WERI-Rb-1 (cell line): ENCODE measurements around the gene NRXN3.

Experiments
- DNase-seq: peaks from one replicate; pipeline ENCODE4 v3.0.0-alpha.2; 2020
- H3K27ac ChIP-seq: fragments of 250-450 bp; sonication (Bioruptor Pico); 2 replicates; pipeline ENCODE4 v1.5.1; 2020; ENCODE audit warnings: mild to moderate bottlenecking, moderate library complexity
- H3K27me3 ChIP-seq: fragments of 250-450 bp; sonication (Bioruptor Pico); 2 replicates; pipeline ENCODE4 v1.5.1; 2021; ENCODE audit warnings: mild to moderate bottlenecking, low read depth, moderate library complexity; ENCODE audit not compliant: insufficient read depth, severe bottlenecking
- H3K36me3 ChIP-seq: fragments of 250-450 bp; sonication (Bioruptor Pico); 2 replicates; pipeline ENCODE4 v1.5.1; 2020; ENCODE audit warnings: mild to moderate bottlenecking, moderate library complexity
- H3K4me3 ChIP-seq: 2 replicates; pipeline ENCODE4 v1.5.1; 2011; ENCODE audit warnings: low read depth, mild to moderate bottlenecking, control low read depth, low read length
- H3K9me3 ChIP-seq: fragments of 250-450 bp; sonication (Bioruptor Pico); 2 replicates; pipeline ENCODE4 v1.5.1; 2021; ENCODE audit warnings: mild to moderate bottlenecking, moderate library complexity; ENCODE audit not compliant: severe bottlenecking
- TF ChIP-seq, protein P1 (sequence below): IDR thresholded peaks from 2 replicates; pipeline ENCODE4 v1.5.1; 2011; ENCODE audit warnings: low read depth, mild to moderate bottlenecking, control low read depth, inconsistent platforms, low read length

The NRXN3 gene

DNA sequence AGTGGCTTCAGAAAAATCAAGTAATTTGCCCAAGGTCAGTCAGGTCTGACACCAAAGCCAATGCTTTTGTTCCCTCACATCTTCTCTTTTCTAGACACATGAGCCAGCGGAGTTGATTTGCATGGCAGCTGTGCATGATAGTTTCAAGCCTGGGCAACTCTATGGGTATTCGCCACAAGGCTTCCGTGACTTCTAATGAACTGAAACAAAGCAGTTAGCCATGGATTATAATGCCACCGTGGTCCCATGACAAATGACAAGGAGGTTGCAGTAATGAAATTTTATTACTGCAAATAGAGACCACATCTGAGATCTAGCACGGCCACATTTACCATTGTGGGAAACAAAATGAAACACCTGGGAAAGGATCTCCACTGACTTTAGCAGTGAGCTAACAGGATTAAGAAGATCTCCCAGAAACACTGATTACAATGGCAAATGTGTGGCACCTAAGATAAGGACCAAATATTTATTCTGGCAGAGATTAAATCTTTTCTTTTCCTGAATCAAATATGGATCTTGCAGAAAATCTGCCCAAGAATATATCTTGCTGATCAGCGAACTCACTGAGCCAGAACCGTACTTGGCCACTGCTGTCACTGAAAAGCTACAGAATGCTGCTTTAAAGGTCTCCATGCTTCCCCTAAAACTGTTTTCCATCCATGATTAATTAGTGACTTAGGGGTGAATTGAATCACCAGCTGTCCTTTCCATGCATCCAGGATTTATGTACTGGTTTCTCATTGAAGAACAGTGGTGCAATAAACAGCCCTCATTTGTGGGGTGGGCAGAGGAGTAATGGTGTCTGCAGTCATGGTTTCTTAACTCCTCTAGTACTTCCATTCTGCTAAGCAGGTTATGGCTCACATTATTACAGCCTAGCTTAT is 1490.1 kb downstream of the NRXN3 start:
- DNase-seq, result peak; percentile 30
- TF ChIP-seq, protein P1, sequence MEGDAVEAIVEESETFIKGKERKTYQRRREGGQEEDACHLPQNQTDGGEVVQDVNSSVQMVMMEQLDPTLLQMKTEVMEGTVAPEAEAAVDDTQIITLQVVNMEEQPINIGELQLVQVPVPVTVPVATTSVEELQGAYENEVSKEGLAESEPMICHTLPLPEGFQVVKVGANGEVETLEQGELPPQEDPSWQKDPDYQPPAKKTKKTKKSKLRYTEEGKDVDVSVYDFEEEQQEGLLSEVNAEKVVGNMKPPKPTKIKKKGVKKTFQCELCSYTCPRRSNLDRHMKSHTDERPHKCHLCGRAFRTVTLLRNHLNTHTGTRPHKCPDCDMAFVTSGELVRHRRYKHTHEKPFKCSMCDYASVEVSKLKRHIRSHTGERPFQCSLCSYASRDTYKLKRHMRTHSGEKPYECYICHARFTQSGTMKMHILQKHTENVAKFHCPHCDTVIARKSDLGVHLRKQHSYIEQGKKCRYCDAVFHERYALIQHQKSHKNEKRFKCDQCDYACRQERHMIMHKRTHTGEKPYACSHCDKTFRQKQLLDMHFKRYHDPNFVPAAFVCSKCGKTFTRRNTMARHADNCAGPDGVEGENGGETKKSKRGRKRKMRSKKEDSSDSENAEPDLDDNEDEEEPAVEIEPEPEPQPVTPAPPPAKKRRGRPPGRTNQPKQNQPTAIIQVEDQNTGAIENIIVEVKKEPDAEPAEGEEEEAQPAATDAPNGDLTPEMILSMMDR, result no peak
- Histone ChIP-seq H3K27me3 (no peaks in the 10 kb centered on the region), H3K9me3 (no peaks in the 10 kb centered on the region), H3K27ac (peak overlapping the region; percentile 23), H3K36me3 (no peaks in the 10 kb centered on the region), H3K4me3 (no peak overlapping the region)

DNA sequence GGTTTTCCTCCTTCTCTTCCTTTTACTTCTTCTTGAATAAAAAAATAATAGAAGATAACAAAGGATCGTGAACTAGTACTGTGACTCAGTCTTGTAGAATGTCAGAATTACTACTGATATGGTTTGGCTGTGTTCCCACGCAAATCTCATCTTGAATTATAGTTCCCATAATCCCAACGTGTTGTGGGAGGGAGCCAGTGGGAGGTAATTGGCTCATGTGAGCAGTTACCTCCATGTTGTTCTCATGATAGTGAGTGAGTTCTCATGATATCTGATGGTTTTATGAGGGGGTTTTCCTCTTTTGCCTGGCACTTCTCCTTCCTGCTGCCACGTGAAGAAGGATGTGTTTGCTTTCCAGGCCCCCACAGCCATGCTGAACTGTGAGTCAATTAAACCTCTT is 1491.6 kb downstream of the NRXN3 start:
- Histone ChIP-seq H3K27ac (no peak overlapping the region), H3K4me3 (no peak overlapping the region), H3K9me3 (no peaks in the 10 kb centered on the region), H3K27me3 (no peaks in the 10 kb centered on the region), H3K36me3 (no peaks in the 10 kb centered on the region)
- TF ChIP-seq, protein P1, result no peak
- DNase-seq, result no peak

DNA sequence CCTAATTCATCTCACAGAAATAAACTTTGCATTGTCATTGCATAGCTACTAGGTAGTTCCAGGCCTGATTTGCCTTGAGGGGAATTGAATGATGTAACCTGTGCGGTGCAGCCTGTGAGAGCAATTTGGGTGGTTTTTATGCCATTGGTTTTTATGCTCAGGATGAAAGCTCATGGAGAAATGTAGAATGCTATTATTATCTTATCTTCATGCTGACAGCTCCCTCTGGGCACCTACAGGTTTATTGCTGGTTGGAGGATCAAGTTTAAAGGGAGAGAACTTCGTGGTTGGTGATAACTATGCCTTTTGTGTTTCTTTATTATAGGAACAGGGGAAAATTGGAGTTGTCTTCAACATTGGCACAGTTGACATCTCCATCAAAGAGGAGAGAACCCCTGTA is 1493.3 kb downstream of the NRXN3 start:
- Histone ChIP-seq H3K27me3 (no peaks in the 10 kb centered on the region), H3K4me3 (no peak overlapping the region), H3K36me3 (no peaks in the 10 kb centered on the region), H3K9me3 (no peaks in the 10 kb centered on the region), H3K27ac (no peak overlapping the region)
- DNase-seq, result no peak
- TF ChIP-seq, protein P1, result no peak

DNA sequence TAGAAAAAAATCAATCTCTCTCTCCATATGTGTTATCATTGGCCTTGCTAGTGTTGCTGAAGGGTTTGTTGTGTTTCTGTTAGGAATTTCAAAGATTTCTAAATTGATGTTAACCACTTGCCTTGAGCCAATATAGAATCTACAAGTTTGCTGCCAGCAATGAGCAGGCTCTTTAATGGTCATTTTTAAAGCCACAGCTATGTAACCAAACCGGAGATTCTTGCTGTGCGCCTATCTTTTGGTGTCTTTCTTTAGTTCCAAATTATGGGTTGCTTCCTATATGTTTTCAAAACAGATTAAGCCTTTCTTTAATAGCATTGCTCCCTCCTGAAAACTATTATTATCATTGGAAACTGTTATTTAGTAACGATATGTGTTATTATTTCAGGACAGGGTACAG is 1495.4 kb downstream of the NRXN3 start:
- Histone ChIP-seq H3K4me3 (no peak overlapping the region), H3K27me3 (no peaks in the 10 kb centered on the region), H3K36me3 (no peaks in the 10 kb centered on the region), H3K9me3 (no peaks in the 10 kb centered on the region), H3K27ac (no peak overlapping the region)
- TF ChIP-seq, protein P1, result no peak
- DNase-seq, result no peak

DNA sequence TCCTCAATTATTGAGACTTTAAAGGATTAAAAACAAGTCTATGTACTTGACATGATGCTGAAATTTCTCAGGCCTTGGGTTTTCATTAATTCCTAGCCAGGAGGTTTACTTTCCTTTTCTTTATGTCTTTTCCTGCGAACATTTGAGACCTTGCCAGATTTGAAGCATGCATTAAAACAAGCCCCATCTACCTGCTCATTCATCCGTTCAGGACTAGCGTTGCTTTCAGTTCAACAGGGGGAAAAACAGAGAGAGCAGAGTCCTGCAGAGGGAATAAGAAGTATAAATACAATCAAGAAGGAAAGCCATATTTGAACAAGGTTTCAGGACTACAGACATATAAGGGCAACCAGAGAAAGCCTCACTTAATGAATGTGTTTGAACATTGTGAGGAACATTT is 1498.8 kb downstream of the NRXN3 start:
- no peak overlapping the region for H3K27ac ChIP-seq
- no peak overlapping the region for H3K4me3 ChIP-seq
- H3K27me3 ChIP-seq, result no peaks in the 10 kb centered on the region
- DNase-seq, result no peak
- no peaks in the 10 kb centered on the region for H3K36me3 ChIP-seq
- H3K9me3 ChIP-seq, result no peaks in the 10 kb centered on the region
- TF ChIP-seq, protein P1, result no peak

DNA sequence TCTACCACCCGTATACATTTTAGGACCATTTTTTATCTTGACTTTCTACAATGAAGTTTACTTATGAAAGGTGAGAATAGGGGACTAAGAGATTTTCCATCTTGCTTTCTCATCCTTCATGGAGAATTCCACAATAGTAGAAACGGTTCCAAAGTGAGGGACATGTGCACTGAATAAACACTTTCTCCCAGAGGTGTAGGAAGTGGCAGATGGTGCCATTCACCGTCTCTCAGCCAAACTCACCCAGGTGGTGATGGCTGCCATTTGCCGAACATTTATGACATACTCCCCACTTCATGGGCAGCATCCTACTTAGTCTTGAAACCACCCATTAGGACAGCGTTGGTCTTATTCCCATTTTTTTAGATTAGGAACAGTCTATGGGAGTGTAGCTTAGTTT is 1500.6 kb downstream of the NRXN3 start:
- no peak overlapping the region for H3K4me3 ChIP-seq
- H3K9me3 ChIP-seq, result no peaks in the 10 kb centered on the region
- TF ChIP-seq, protein P1, result no peak
- H3K27ac ChIP-seq, result no peak overlapping the region
- no peak for DNase-seq
- no peaks in the 10 kb centered on the region for H3K36me3 ChIP-seq
- no peaks in the 10 kb centered on the region for H3K27me3 ChIP-seq
